ENCODE results near the gene RHBG.

GRCh38 chr1:156433602-156434001 lies 64.6 kb downstream of the RHBG start:
- TF ChIP-seq CTCF (IDR thresholded peaks at IDR 0.05) (no peak), ZFX (IDR thresholded peaks at IDR 0.05; ENCODE audit: borderline replicate concordance) (no peak)

Measured in 22Rv1 (cell line).